HepG2 (cell line): ENCODE data around the gene FOXR2. TPM values are rescaled to one million over a fixed set of nuclear protein-coding genes. Genes with fewer than 3 reads are reported as not detected.

ENCODE experiments used
- ATAC-seq: fragments of 200-7000 bp; cut with Tn5 transposase; 3 replicates; pipeline ENCODE4 v1.9.1; 2020; ENCODE audit warnings: mild to moderate bottlenecking, moderate library complexity
- BruUV-seq: library from RNA; stranded (reverse); fragments of 400-500 nt; replicated peaks from 2 replicates; lab custom pipeline; 2021; lab: Mats Ljungman, UMichigan
- CTCF ChIA-PET: fragments of 300-600 bp; formaldehyde crosslinking; extraction: SDS; loops from one replicate; lab custom pipeline; 2021; ENCODE audit warnings: low total read pairs, inconsistent platforms, low intra/inter-chr PET ratio; lab: Yijun Ruan, JAX
- POLR2A ChIA-PET: fragments of 350-600 bp; sonication (Branson Sonifier 250); formaldehyde crosslinking; loops from one replicate; lab custom pipeline; 2020; ENCODE audit warnings: antibody characterized with exemption, inconsistent platforms; lab: Yijun Ruan, JAX
- DNase-seq: peaks from one replicate; pipeline ENCODE4 v3.0.0-alpha.2; 2015; ENCODE audit warnings: low spot score
- FAIRE-seq: peaks from 3 replicates; lab custom pipeline; 2011; peaks lifted over from hg19 to GRCh38; lab: Jason Lieb, UNC
- H2AFZ ChIP-seq: one replicate; pipeline ENCODE4 v1.6.1; 2011; ENCODE audit warnings: low read length, inconsistent platforms
- H3K27ac ChIP-seq: fragments of 300-600 bp; 3 replicates; pipeline ENCODE4 v1.8.0; 2011; ENCODE audit warnings: mixed run types, mild to moderate bottlenecking, mixed read lengths, low read length, inconsistent platforms; ENCODE audit not compliant: insufficient read depth; ENCODE audit errors: extremely low read length
- H3K27me3 ChIP-seq, 2 experiments: fragments of 200-600 bp in 1 of 2; 2 replicates in 1 of 2; 3 replicates in 1 of 2; pipeline versions ENCODE4 v1.6.0 to v1.8.0; 2011; ENCODE audit warnings: low read length in 2 of 2, mild to moderate bottlenecking in 2 of 2, moderate library complexity in 2 of 2, inconsistent platforms in 1 of 2; ENCODE audit not compliant: insufficient read depth in 2 of 2, control insufficient read depth in 1 of 2
- H3K36me3 ChIP-seq, 2 experiments: fragments of 200-600 bp in 1 of 2; replicated peaks in 1 of 2; 2 replicates in 1 of 2; 3 replicates in 1 of 2; pipeline versions ENCODE4 v1.5.1 to v1.8.0; 2011; ENCODE audit warnings: low read length in 2 of 2, inconsistent platforms in 1 of 2; ENCODE audit not compliant: insufficient read depth in 2 of 2, control insufficient read depth in 1 of 2
- H3K4me1 ChIP-seq: 2 replicates; pipeline ENCODE4 v1.5.1; 2012; ENCODE audit warnings: low read length, inconsistent platforms; ENCODE audit not compliant: insufficient read depth
- H3K4me2 ChIP-seq: 2 replicates; pipeline ENCODE4 v1.6.0; 2011; ENCODE audit warnings: low read depth, low read length, inconsistent platforms
- H3K4me3 ChIP-seq, 3 experiments: fragments of 200-600 bp in 1 of 3; sonication (generic), shearing (Covaris generic) in 1 of 3; replicated peaks in 1 of 3; 2 replicates each; pipeline ENCODE4 v1.5.1; 2011 to 2016; ENCODE audit warnings: low read length in 3 of 3, inconsistent platforms in 2 of 3, low read depth in 2 of 3, mild to moderate bottlenecking in 2 of 3, control low read depth in 1 of 3, mixed read lengths in 1 of 3; ENCODE audit not compliant: insufficient read depth in 1 of 3
- H3K79me2 ChIP-seq: one replicate; pipeline ENCODE4 v1.6.1; 2011; ENCODE audit warnings: low read length, inconsistent platforms; ENCODE audit not compliant: insufficient read depth
- H3K9ac ChIP-seq: 2 replicates; pipeline ENCODE4 v1.6.0; 2011; ENCODE audit warnings: mild to moderate bottlenecking, low read depth, low read length, inconsistent platforms; ENCODE audit not compliant: insufficient read depth
- H3K9me3 ChIP-seq: 2 replicates; pipeline ENCODE4 v1.5.1; 2012; ENCODE audit warnings: mild to moderate bottlenecking, low read length
- H4K20me1 ChIP-seq: 2 replicates; pipeline ENCODE4 v1.6.0; 2011; ENCODE audit warnings: inconsistent platforms, mild to moderate bottlenecking, low read length, moderate library complexity; ENCODE audit not compliant: insufficient read depth
- DNMT3B ChIP-seq: conservative IDR thresholded peaks from 2 replicates; pipeline ENCODE4 v1.6.1; 2016; ENCODE audit warnings: missing biosample characterization, control low read depth
- MBD4 ChIP-seq: IDR thresholded peaks from 2 replicates; pipeline ENCODE4 v1.6.1; 2012; ENCODE audit warnings: low read length, inconsistent platforms, borderline replicate concordance
- MLXIP ChIP-seq: sonication (generic); formaldehyde crosslinking; IDR thresholded peaks from 2 replicates; pipeline ENCODE4 v1.9.0; 2021; ENCODE audit warnings: missing genetic modification reagents, borderline replicate concordance
- NCOA1 ChIP-seq: sonication (generic); formaldehyde crosslinking; IDR thresholded peaks from 2 replicates; pipeline ENCODE4 v1.9.0; 2021; ENCODE audit warnings: missing genetic modification reagents
- PCBP2 ChIP-seq: fragments of 200-400 bp; formaldehyde crosslinking; optimal IDR thresholded peaks from 2 replicates; pipeline ENCODE3; 2018; ENCODE audit warnings: low read length, low read depth; ENCODE audit not compliant: poor library complexity, severe bottlenecking
- REST ChIP-seq, 2 experiments: IDR thresholded peaks; 2 replicates each; pipeline ENCODE4 v1.6.1; 2011 to 2012; ENCODE audit warnings: low read length in 2 of 2, borderline replicate concordance in 1 of 2, low read depth in 1 of 2, mild to moderate bottlenecking in 1 of 2, moderate library complexity in 1 of 2
- TERF1 ChIP-seq: sonication (generic); formaldehyde crosslinking; IDR thresholded peaks from 2 replicates; pipeline ENCODE4 v1.8.0; 2022; ENCODE audit warnings: mild to moderate bottlenecking, missing genetic modification reagents, moderate library complexity
- THAP9 ChIP-seq: sonication (generic); formaldehyde crosslinking; IDR thresholded peaks from 2 replicates; pipeline ENCODE4; 2020; ENCODE audit warnings: missing genetic modification reagents, mild to moderate bottlenecking, borderline replicate concordance
- ZFY ChIP-seq: sonication (generic); formaldehyde crosslinking; IDR thresholded peaks from 2 replicates; pipeline ENCODE4 v1.4.0; 2020; ENCODE audit warnings: missing genetic modification reagents
- ZNF160 ChIP-seq: sonication (generic); formaldehyde crosslinking; IDR thresholded peaks from 2 replicates; pipeline ENCODE4 v1.8.0; 2022; ENCODE audit warnings: mild to moderate bottlenecking, inconsistent platforms, missing genetic modification reagents
- ZNF343 ChIP-seq: sonication (generic); formaldehyde crosslinking; IDR thresholded peaks from 2 replicates; pipeline ENCODE4 v1.4.0; 2020; ENCODE audit warnings: mild to moderate bottlenecking, missing genetic modification reagents
- ZNF768 ChIP-seq: sonication (generic); formaldehyde crosslinking; IDR thresholded peaks from 2 replicates; pipeline ENCODE4 v1.4.0; 2020; ENCODE audit warnings: missing genetic modification reagents
- ZNF790 ChIP-seq: sonication (generic); formaldehyde crosslinking; IDR thresholded peaks from 2 replicates; pipeline ENCODE4 v1.8.0; 2022; ENCODE audit warnings: missing genetic modification reagents, mild to moderate bottlenecking, borderline replicate concordance
- WGBS: methylation state at CpG from one replicate; pipeline ENCODE4 v1.1.6; 2017; ENCODE audit warnings: low lambda C conversion rate; 5-methylcytosine and 5-hydroxymethylcytosine counted together
- in situ Hi-C: cut with HindIII; loops from 2 replicates; pipeline ENCODE4 v1.10.0; 2017; ENCODE audit warnings: low pct_unique_long_range_greater_than_20kb; ENCODE audit not compliant: extremely low pct_ligation_motif_present
- intact Hi-C: fragments of 100-400 bp; cut with micrococcal nuclease; formaldehyde crosslinking; loops from one replicate; pipeline ENCODE4 v1.10.0; 2022; ENCODE audit not compliant: unreplicated experiment
- polyA plus RNA-seq, 8 experiments: library from polyadenylated mRNA; depleted of rRNA in 3 of 8; stranded (reverse) in 7 of 8; unstranded in 1 of 8; fragments of >200 nt; fragmentation: Illumina TruSeq in 4 of 8; extraction: Trizol in 4 of 8; gene quantifications; 2 replicates each; pipeline versions ENCODE4 v1.2.1 to v1.2.3, GENCODE V29; 2011 to 2016; ENCODE audit warnings: low read depth in 4 of 8, missing spikeins in 1 of 8, mixed read lengths in 1 of 8; ENCODE audit not compliant: insufficient read depth in 1 of 8
- total RNA-seq, 5 experiments: library from RNA; depleted of rRNA; stranded (reverse); fragments of >200 nt; fragmentation: Illumina TruSeq; extraction: Trizol; gene quantifications; 2 replicates each; pipeline ENCODE4 v1.2.3, GENCODE V29; 2016; ENCODE audit warnings: low read depth in 1 of 5

The FOXR2 gene
- total and polyA plus RNA-seq, 2 of the 13 experiments (the other 11 are each of a cell fraction or from before 2014, with no cell fraction given): not detected

DNA sequence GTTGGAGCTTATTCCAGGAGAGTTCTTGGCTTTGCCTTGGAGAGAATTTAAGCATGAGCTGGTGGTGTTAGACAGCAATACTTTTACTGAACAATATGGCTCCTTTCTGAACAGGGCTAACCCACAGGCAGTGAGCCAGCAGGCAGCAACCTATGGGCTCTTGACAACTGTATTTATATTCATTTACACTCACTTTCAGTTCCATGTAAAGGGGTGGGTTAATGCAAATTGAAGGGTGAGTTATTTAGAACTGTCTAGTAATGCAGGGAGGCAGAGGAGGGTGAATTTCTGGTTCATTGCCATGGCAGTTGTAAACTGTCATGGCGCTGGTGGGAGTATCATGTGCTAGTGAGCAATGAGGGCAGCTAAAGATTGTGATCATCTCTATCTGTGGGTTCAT, 15.7 kb downstream of the FOXR2 start:
- Histone ChIP-seq H4K20me1 (no peaks in the 10 kb centered on the region), H3K4me1 (no peaks in the 10 kb centered on the region), H3K9ac (no peak overlapping the region), H3K4me3 (no peak overlapping the region), H3K79me2 (no peaks in the 10 kb centered on the region), H3K36me3 (no peaks in the 10 kb centered on the region), H3K27ac (no peak overlapping the region), H3K4me2 (no peak overlapping the region), H3K27me3 (no peaks in the 10 kb centered on the region), H2AFZ (no peak overlapping the region), H3K9me3 (no peaks in the 10 kb centered on the region)
- WGBS: 0% methylated on average over 1 of the region's 1 CpG
- ATAC-seq (no peak), FAIRE-seq (no peak), DNase-seq (no peak)
- no TSS peak for BruUV-seq
- POLR2A ChIA-PET: no interaction called here
- intact Hi-C loops: no loop called here
- in situ Hi-C loops: no loop called here
- CTCF ChIA-PET: no interaction called here
- TF ChIP-seq REST (IDR thresholded peaks at IDR 0.05; ENCODE audit: borderline replicate concordance in 1 of 2, low read depth in 1 of 2, low read length in 2 of 2) (no peak), PCBP2 (no peak), ZFY (CRISPR knock-in tag) (no peak), ZNF790 (no peak), DNMT3B (CRISPR knock-in tag) (no peak), ZNF343 (CRISPR knock-in tag) (no peak), TERF1 (CRISPR knock-in tag) (no peak), NCOA1 (CRISPR knock-in tag) (no peak), MLXIP (CRISPR knock-in tag) (no peak), MBD4 (no peak), ZNF160 (CRISPR knock-in tag) (no peak), ZNF768 (CRISPR knock-in tag) (no peak), THAP9 (CRISPR knock-in tag) (no peak)
